PC-3 (cell line): ENCODE data around the gene ACOXL. TPM values are rescaled to one million over a fixed set of nuclear protein-coding genes. Genes with fewer than 3 reads are reported as not detected.

Source experiments
- ATAC-seq: fragments of 200-7000 bp; cut with Tn5 transposase; 2 replicates; pipeline ENCODE4 v1.9.1; 2020; ENCODE audit warnings: mild to moderate bottlenecking, moderate library complexity
- BruUV-seq: library from RNA; stranded (reverse); fragments of 400-500 nt; replicated peaks from 2 replicates; lab custom pipeline; 2021; lab: Mats Ljungman, UMichigan
- CTCF ChIA-PET: fragments of 300-600 bp; sonication (Branson Sonifier 250); formaldehyde crosslinking; loops from one replicate; lab custom pipeline; 2022; ENCODE audit warnings: antibody characterized with exemption; lab: Charles Lee
- POLR2A ChIA-PET: fragments of 300-600 bp; sonication (Branson Sonifier 250); formaldehyde crosslinking; loops from one replicate; lab custom pipeline; 2022; ENCODE audit warnings: antibody characterized with exemption; ENCODE audit not compliant: unreplicated experiment; lab: Charles Lee
- DNase-seq: peaks from one replicate; pipeline ENCODE4 v3.0.0-alpha.2; 2015
- H2AFZ ChIP-seq: fragments of 300-600 bp; sonication (generic); 2 replicates; pipeline ENCODE4 v1.6.0; 2016; ENCODE audit warnings: antibody characterized with exemption, low read length
- H3F3A ChIP-seq: fragments of 300-600 bp; sonication (generic); one replicate; pipeline ENCODE4 v1.6.0; 2017; ENCODE audit warnings: antibody characterized with exemption, low read length, control low read depth, mild to moderate bottlenecking; ENCODE audit not compliant: unreplicated experiment
- H3K27ac ChIP-seq: fragments of 300-600 bp; sonication (generic); 2 replicates; pipeline ENCODE4 v1.5.1; 2016; ENCODE audit warnings: mild to moderate bottlenecking, low read length
- H3K27me3 ChIP-seq: fragments of 300-600 bp; sonication (generic); 2 replicates; pipeline ENCODE4 v1.6.1; 2016; ENCODE audit warnings: low read length, mixed read lengths
- H3K36me3 ChIP-seq: fragments of 300-600 bp; sonication (generic); 2 replicates; pipeline ENCODE4 v1.6.1; 2016; ENCODE audit warnings: low read depth, mixed run types, low read length, mixed read lengths
- H3K4me1 ChIP-seq: fragments of 300-600 bp; sonication (generic); 2 replicates; pipeline ENCODE4 v1.5.1; 2016; ENCODE audit warnings: low read length; ENCODE audit not compliant: insufficient read depth
- H3K4me2 ChIP-seq: fragments of 300-600 bp; sonication (generic); 2 replicates; pipeline ENCODE4 v1.6.0; 2016; ENCODE audit warnings: low read length
- H3K4me3 ChIP-seq: fragments of 300-600 bp; sonication (generic); 2 replicates; pipeline ENCODE4 v1.5.1; 2016; ENCODE audit warnings: mild to moderate bottlenecking, low read length, mixed read lengths
- H3K79me2 ChIP-seq: fragments of 300-600 bp; sonication (generic); 2 replicates; pipeline ENCODE4 v1.6.1; 2017; ENCODE audit warnings: low read length, mixed read lengths
- H3K9ac ChIP-seq: fragments of 300-600 bp; sonication (generic); 2 replicates; pipeline ENCODE4 v1.6.0; 2016; ENCODE audit warnings: mild to moderate bottlenecking, low read length
- H3K9me2 ChIP-seq: fragments of 300-600 bp; sonication (generic); replicated peaks from 2 replicates; pipeline ENCODE4 v1.6.1; 2016; ENCODE audit warnings: mixed run types, low read length, mixed read lengths
- H3K9me3 ChIP-seq: fragments of 300-600 bp; sonication (generic); 2 replicates; pipeline ENCODE4 v1.6.1; 2016; ENCODE audit warnings: low read length, mixed read lengths
- H4K20me1 ChIP-seq: fragments of 300-600 bp; sonication (generic); 2 replicates; pipeline ENCODE4 v1.6.1; 2016; ENCODE audit warnings: low read length, mixed read lengths
- CTCF ChIP-seq: fragments of 300-600 bp; sonication (generic); conservative IDR thresholded peaks from 2 replicates; pipeline ENCODE4 v1.5.1; 2017; ENCODE audit warnings: antibody characterized with exemption, low read depth, mild to moderate bottlenecking, low read length
- EZH2 ChIP-seq: fragments of 300-600 bp; sonication (generic); IDR thresholded peaks from one replicate; pipeline ENCODE4 v1.6.1; 2017; ENCODE audit warnings: antibody characterized with exemption, mild to moderate bottlenecking, low read length; ENCODE audit not compliant: unreplicated experiment
- EZH2phosphoT487 ChIP-seq: fragments of 300-600 bp; sonication (generic); IDR thresholded peaks from 2 replicates; pipeline ENCODE4 v1.6.1; 2018; ENCODE audit warnings: mild to moderate bottlenecking, antibody characterized with exemption, low read length, borderline replicate concordance
- intact Hi-C: fragments of 100-400 bp; cut with micrococcal nuclease; formaldehyde crosslinking; loops from 2 replicates; pipeline ENCODE4 v1.9.0; 2023
- total RNA-seq: library from RNA; depleted of rRNA; stranded (reverse); fragments of >200 nt; gene quantifications from 2 replicates; pipeline ENCODE4 v1.2.3, GENCODE V29; 2014

The ACOXL gene
- total RNA-seq, 1 experiment from 2014 or later, result 16.3 TPM

- POLR2A ChIA-PET, result no interaction called here
- no peaks in the 10 kb centered on the region for H3K27me3 ChIP-seq
- intact Hi-C loops, result no loop called here
These were observed 126.8 kb downstream of the ACOXL start for GRCh38 chr2:110858993-110859701.

GRCh38 chr2:110860630-110861029, 128.3 kb downstream of the ACOXL start:
- Histone ChIP-seq H3K9me3 (no peaks in the 10 kb centered on the region), H3K4me2 (no peak overlapping the region), H3K4me3 (no peak overlapping the region), H3K27me3 (no peaks in the 10 kb centered on the region), H3K27ac (no peak overlapping the region), H4K20me1 (no peaks in the 10 kb centered on the region), H3K9ac (no peak overlapping the region), H3K9me2 (no peaks in the 10 kb centered on the region), H3K79me2 (no peaks in the 10 kb centered on the region), H2AFZ (no peak overlapping the region), H3F3A (no peaks in the 10 kb centered on the region), H3K4me1 (peaks cover 12% of the 10 kb centered on the region), H3K36me3 (no peaks in the 10 kb centered on the region)
- ChIA-PET CTCF (no interaction called here), POLR2A (no interaction called here)
- BruUV-seq, result no TSS peak
- no peak for ATAC-seq
- DNase-seq, result no peak
- intact Hi-C loops, result no loop called here
- TF ChIP-seq EZH2, result no peak
- no peak for TF ChIP-seq CTCF
- TF ChIP-seq EZH2phosphoT487, result no peak

More at GRCh38 chr2:110858993-110859701, 126.8 kb downstream of the ACOXL start:
- ATAC-seq (no peak), DNase-seq (no peak)
- CTCF ChIA-PET, result no interaction called here
- no peak overlapping the region for H3K9ac ChIP-seq
- H3F3A ChIP-seq, result no peaks in the 10 kb centered on the region
- no peaks in the 10 kb centered on the region for H4K20me1 ChIP-seq
- BruUV-seq, result no TSS peak
- no peaks in the 10 kb centered on the region for H3K9me3 ChIP-seq
- no peak overlapping the region for H3K4me3 ChIP-seq
- no peaks in the 10 kb centered on the region for H3K9me2 ChIP-seq
- H2AFZ ChIP-seq, result no peak overlapping the region
- TF ChIP-seq EZH2 (no peak), CTCF (no peak), EZH2phosphoT487 (no peak)
- H3K4me2 ChIP-seq, result no peak overlapping the region
- H3K79me2 ChIP-seq, result no peaks in the 10 kb centered on the region
- no peaks in the 10 kb centered on the region for H3K36me3 ChIP-seq
- no peak overlapping the region for H3K27ac ChIP-seq
- H3K4me1 ChIP-seq, result no peaks in the 10 kb centered on the region

GRCh38 chr2:110861616-110862260, 129.4 kb downstream of the ACOXL start:
- Histone ChIP-seq H3F3A (no peaks in the 10 kb centered on the region), H3K4me2 (no peak overlapping the region), H4K20me1 (no peaks in the 10 kb centered on the region), H3K9ac (no peak overlapping the region), H3K27ac (no peak overlapping the region), H3K9me3 (no peaks in the 10 kb centered on the region), H3K27me3 (no peaks in the 10 kb centered on the region), H3K4me1 (peaks cover 23% of the 10 kb centered on the region), H3K79me2 (no peaks in the 10 kb centered on the region), H2AFZ (no peak overlapping the region), H3K9me2 (no peaks in the 10 kb centered on the region), H3K36me3 (no peaks in the 10 kb centered on the region), H3K4me3 (no peak overlapping the region)
- BruUV-seq, result no TSS peak
- intact Hi-C loops, result no loop called here
- CTCF ChIA-PET, result no interaction called here
- POLR2A ChIA-PET, result no interaction called here
- ATAC-seq (no peak), DNase-seq (no peak)
- TF ChIP-seq EZH2phosphoT487, result no peak
- no peak for TF ChIP-seq CTCF
- no peak for TF ChIP-seq EZH2
